ENCODE results near the gene SDR9C7.

Gene SDR9C7

DNA sequence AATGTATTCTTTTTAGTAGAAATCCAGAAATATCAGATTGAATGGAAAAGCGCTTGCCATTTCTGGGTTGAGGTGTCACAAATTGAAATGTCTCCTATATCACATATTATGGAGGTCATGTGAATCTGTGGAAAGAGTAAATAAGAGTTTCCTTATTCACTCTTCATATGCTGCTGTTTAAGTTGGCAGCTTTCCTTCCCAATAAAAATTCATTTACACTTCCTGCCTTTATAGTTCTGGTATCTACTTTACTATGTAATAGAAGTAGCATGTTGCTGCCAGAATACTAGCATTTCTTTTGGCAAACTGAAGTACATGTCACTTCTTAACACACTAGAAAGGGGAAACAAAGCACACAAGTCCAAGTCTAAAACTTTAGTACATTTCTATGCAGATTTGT, 60.8 kb downstream of the SDR9C7 start:
- peaks cover 0 to 8% of the 10 kb centered on the region in 2 donors for H3K4me1 ChIP-seq (ENCODE audit: control insufficient read depth in 2 of 2, insufficient read depth in 1 of 2, low read depth in 1 of 2, low read length in 2 of 2)
- H3K4me3 ChIP-seq (ENCODE audit: low read length in 2 of 2) = no peak overlapping the region

More for the DNA sequence above, 60.8 kb downstream of the SDR9C7 start:
- no peak overlapping the region for H4K8ac ChIP-seq (ENCODE audit: low read depth, low read length)
- H3K79me1 ChIP-seq (ENCODE audit: low read depth, low read length) = peaks cover 1% of the 10 kb centered on the region
- no peak overlapping the region for H3K9ac ChIP-seq (ENCODE audit: low read depth, low read length, poor library complexity)
- H2BK5ac ChIP-seq (ENCODE audit: low read length) = no peak overlapping the region
- H3K27me3 ChIP-seq (ENCODE audit: control insufficient read depth in 3 of 3, insufficient read depth in 3 of 3, low read depth in 1 of 3, low read length in 3 of 3) = no peaks in the 10 kb centered on the region
- H2BK120ac ChIP-seq (ENCODE audit: low read depth, low read length) = no peak overlapping the region
- H2AK5ac ChIP-seq (ENCODE audit: low read depth, low read length) = no peak overlapping the region
- H3K9me3 ChIP-seq (replicated peaks in 1 of 2; ENCODE audit: control insufficient read depth in 2 of 2, insufficient read depth in 1 of 2, low read depth in 1 of 2, low read length in 2 of 2) = peaks cover 0 to 7% of the 10 kb centered on the region in 2 donors
- H2AFZ ChIP-seq (ENCODE audit: low read length) = no peak overlapping the region
- H3K36me3 ChIP-seq (replicated peaks in 1 of 2; ENCODE audit: control insufficient read depth in 2 of 2, insufficient read depth in 2 of 2, low read length in 2 of 2) = no peaks in the 10 kb centered on the region
- no peak overlapping the region for H3K4me2 ChIP-seq (ENCODE audit: insufficient read depth, low read length, poor library complexity, severe bottlenecking)
- no peak overlapping the region for H3K23ac ChIP-seq (ENCODE audit: low read depth, low read length, poor library complexity)
- WGBS, 2 donors (ENCODE audit: extremely low coverage in 2 of 2, insufficient read length in 2 of 2, insufficient replicate concordance in 1 of 2) = no CpG with 5 or more reads among the region's 1 CpG
- no peak overlapping the region for H2BK12ac ChIP-seq (ENCODE audit: low read length)
- no peak overlapping the region for H3K27ac ChIP-seq (replicated peaks; ENCODE audit: low read length)
- H3K4ac ChIP-seq (ENCODE audit: low read length) = no peak overlapping the region
- no peak overlapping the region for H4K91ac ChIP-seq (ENCODE audit: low read depth, low read length, poor library complexity)
- DNase-seq (ENCODE audit: low spot score) = no peak
- H3K18ac ChIP-seq (ENCODE audit: low read length) = no peak overlapping the region
- H3K14ac ChIP-seq (ENCODE audit: low read length) = no peak overlapping the region
- H2BK15ac ChIP-seq (ENCODE audit: low read length) = no peak overlapping the region

Data from neuronal stem cell (in vitro differentiated cells).